K562 (cell line): Measurements from ENCODE around the gene ZNF276. TPM values are rescaled to one million over a fixed set of nuclear protein-coding genes. Genes with fewer than 3 reads are reported as not detected.

Experiments used
- CREB3 ChIP-seq: fragments of 450-650 bp; conservative IDR thresholded peaks from 2 replicates; pipeline ENCODE4 v1.6.1; 2016; ENCODE audit warnings: missing genetic modification characterization, low read depth, mild to moderate bottlenecking, missing compliant biosample characterization, moderate library complexity
- E2F4 ChIP-seq: sonication (generic); formaldehyde crosslinking; IDR thresholded peaks from 2 replicates; pipeline ENCODE4 v1.8.0; 2022; ENCODE audit warnings: mild to moderate bottlenecking, low read depth, missing genetic modification reagents
- FOSL1 ChIP-seq: fragments of 200-800 bp; sonication (Bioruptor generic); conservative IDR thresholded peaks from 2 replicates; pipeline ENCODE4 v1.6.1; 2016; ENCODE audit warnings: missing genetic modification characterization, missing compliant biosample characterization
- HDAC2 ChIP-seq: fragments of 450-650 bp; IDR thresholded peaks from 2 replicates; pipeline ENCODE4 v1.6.1; 2016; ENCODE audit warnings: mild to moderate bottlenecking
- MGA ChIP-seq: fragments of 450-650 bp; IDR thresholded peaks from 2 replicates; pipeline ENCODE4 v1.6.1; 2016; ENCODE audit warnings: mild to moderate bottlenecking, moderate library complexity
- MNT ChIP-seq, 2 experiments: fragments of 450-650 bp; conservative IDR thresholded peaks; 2 replicates each; pipeline ENCODE4 v1.6.1; 2017; ENCODE audit warnings: mild to moderate bottlenecking in 2 of 2, moderate library complexity in 2 of 2
- NR0B1 ChIP-seq: fragments of 450-650 bp; IDR thresholded peaks from one replicate; pipeline ENCODE4 v1.6.1; 2018; ENCODE audit warnings: mild to moderate bottlenecking, moderate library complexity; ENCODE audit not compliant: partially characterized antibody
- TCF3 ChIP-seq: sonication (generic); formaldehyde crosslinking; IDR thresholded peaks from 2 replicates; pipeline ENCODE4 v1.4.0; 2020; ENCODE audit warnings: mild to moderate bottlenecking, missing genetic modification reagents
- polyA plus RNA-seq, 8 experiments: library from polyadenylated mRNA; depleted of rRNA in 4 of 8; stranded (reverse) in 5 of 8; unstranded in 3 of 8; fragments of >200 nt; fragmentation: Nextera tagmentation in 2 of 8; fragmentation: Illumina TruSeq in 1 of 8; extraction: Ambion mirVana in 2 of 8; extraction: Trizol in 1 of 8; gene quantifications; 2 replicates each; pipeline versions ENCODE4 v1.2.1 to v1.2.3, GENCODE V29; 2011 to 2014; ENCODE audit warnings: inconsistent platforms in 1 of 8, missing spikeins in 1 of 8
- total RNA-seq, 7 experiments: library from RNA; depleted of rRNA in 6 of 7; stranded (reverse); fragments of >200 nt in 6 of 7; fragmentation: Illumina TruSeq in 2 of 7; extraction: Trizol in 2 of 7; gene quantifications; 2 replicates each; pipeline versions ENCODE4 v1.2.1 to v1.2.3, GENCODE V29; 2011 to 2021; ENCODE audit warnings: low replicate concordance in 1 of 7

The ZNF276 gene
- total and polyA plus RNA-seq, 9 of the 15 experiments (the other 6 are each of a cell fraction or from before 2014, with no cell fraction given) = 0.49 to 43.9 (median 15.8) TPM

- TF ChIP-seq MNT (conservative IDR thresholded peaks at IDR 0.05) (peak in 1 of 2 experiments; percentile 52; a peak in 2 of 4 replicates), HDAC2 (0 out of 2 replicates have a peak, but pooled peaks have one; percentile 30), MGA (peak; percentile 68), CREB3 (no peak; the same call in 1 of the 2 replicates), TCF3 (CRISPR knock-in tag) (peak; percentile 85), FOSL1 (tag) (peak; percentile 63), E2F4 (CRISPR knock-in tag) (peak; percentile 66; the same call in 1 of the 2 replicates), NR0B1 (no peak)
Measured at GRCh38 chr16:89786474-89787364, 65.4 kb downstream of the ZNF276 start (continued).
